ENCODE data around the gene C2orf66. TPM values are rescaled to one million over a fixed set of nuclear protein-coding genes. Genes with fewer than 3 reads are reported as not detected.

Gene C2orf66
- total and polyA plus RNA-seq, 11 donors = 0.11 to 0.16 TPM; not detected in 9

GRCh38 chr2:196783431-196784094, 25.6 kb downstream of the C2orf66 start:
- no peaks in the 10 kb centered on the region for H3K9me3 ChIP-seq
- H3K27ac ChIP-seq = no peak overlapping the region
- H3K36me3 ChIP-seq = peaks cover 0 to 100% (median 96%) of the 10 kb centered on the region in 9 donors
- intact Hi-C loops (cut with DNase I) = loop anchor here in 4 of 10 donors (10.0 kb wide), 2 partner anchors 611 to 621 kb away; no protein-coding TSS in a partner anchor
- WGBS, 4 donors = 93 to 95% (median 94%) methylated on average over 4 of the region's 4 CpGs
- DNase-seq = no peak
- H3K27me3 ChIP-seq = no peaks in the 10 kb centered on the region
- no peak overlapping the region for H3K4me3 ChIP-seq
- H3K4me1 ChIP-seq = no peaks in the 10 kb centered on the region
- ATAC-seq = peak in 1 of 4 donors; percentile 60
- TF ChIP-seq POLR2A (IDR thresholded peaks at IDR 0.05) = no peak
- no peak for TF ChIP-seq CTCF (IDR thresholded peaks at IDR 0.05)

GRCh38 chr2:196767101-196767500, 42.1 kb downstream of the C2orf66 start:
- Histone ChIP-seq H3K27me3 (no peaks in the 10 kb centered on the region), H3K27ac (no peak overlapping the region), H3K36me3 (peaks cover 0 to 100% (median 93%) of the 10 kb centered on the region in 9 donors), H3K9me3 (no peaks in the 10 kb centered on the region), H3K4me3 (no peak overlapping the region), H3K4me1 (no peaks in the 10 kb centered on the region)
- DNase-seq (no peak), ATAC-seq (no peak)
- intact Hi-C loops (cut with DNase I) = loop anchor here in 3 of 10 donors (10.0 kb wide), 2 partner anchors 462 to 692 kb away; no protein-coding TSS in a partner anchor
- TF ChIP-seq POLR2A (IDR thresholded peaks at IDR 0.05) = no peak
- TF ChIP-seq CTCF (IDR thresholded peaks at IDR 0.05) = no peak
- WGBS, 4 donors = 84 to 91% (median 88%) methylated on average over 1 of the region's 1 CpG

- 27 to 39% (median 33%) methylated on average over 5 of the region's 5 CpGs for WGBS, 4 donors
- TF ChIP-seq CTCF (IDR thresholded peaks at IDR 0.05) = no peak
- H3K27me3 ChIP-seq = no peaks in the 10 kb centered on the region
- no peak overlapping the region for H3K27ac ChIP-seq
- no peak for DNase-seq
- peaks cover 0 to 27% (median 22%) of the 10 kb centered on the region in 9 donors for H3K36me3 ChIP-seq
- intact Hi-C loops (cut with DNase I) = loop anchor here (5.0 to 10.0 kb wide), 6 partner anchors 155 to 682 kb away; partner anchors contain the start of gene HECW2 (in 1 of the 10)
- peaks cover 0 to 19% (median 0%) of the 10 kb centered on the region in 12 donors for H3K9me3 ChIP-seq
- no peak overlapping the region for H3K4me3 ChIP-seq
- peak in 2 of 4 donors; percentile 57 to 66 for ATAC-seq
- peaks cover 0 to 11% (median 0%) of the 10 kb centered on the region in 12 donors for H3K4me1 ChIP-seq
Observed at GRCh38 chr2:196759378-196759706, 49.8 kb downstream of the C2orf66 start.

GRCh38 chr2:196758474-196759377, 50.4 kb downstream of the C2orf66 start:
- H3K4me3 ChIP-seq = no peak overlapping the region
- H3K27me3 ChIP-seq = no peaks in the 10 kb centered on the region
- TF ChIP-seq POLR2A (IDR thresholded peaks at IDR 0.05) (no peak), CTCF (IDR thresholded peaks at IDR 0.05) (peak in 11 of 12 donors; percentile 26 to 57 (median 40))
- DNase-seq (no peak), ATAC-seq (peak in 3 of 4 donors; percentile 57 to 81 (median 58))
- 52 to 62% (median 58%) methylated on average over 3 of the region's 3 CpGs for WGBS, 4 donors
- intact Hi-C loops (cut with DNase I) = loop anchor here (5.0 to 10.0 kb wide), 6 partner anchors 154 to 681 kb away; partner anchors contain the start of gene HECW2 (in 1 of the 10)
- H3K36me3 ChIP-seq = peaks cover 0 to 21% (median 16%) of the 10 kb centered on the region in 9 donors
- H3K27ac ChIP-seq = no peak overlapping the region
- H3K4me1 ChIP-seq = peaks cover 0 to 11% (median 0%) of the 10 kb centered on the region in 12 donors
- H3K9me3 ChIP-seq = peaks cover 0 to 25% (median 1%) of the 10 kb centered on the region in 12 donors
